ENCODE measurements around the gene SVEP1.

DNA sequence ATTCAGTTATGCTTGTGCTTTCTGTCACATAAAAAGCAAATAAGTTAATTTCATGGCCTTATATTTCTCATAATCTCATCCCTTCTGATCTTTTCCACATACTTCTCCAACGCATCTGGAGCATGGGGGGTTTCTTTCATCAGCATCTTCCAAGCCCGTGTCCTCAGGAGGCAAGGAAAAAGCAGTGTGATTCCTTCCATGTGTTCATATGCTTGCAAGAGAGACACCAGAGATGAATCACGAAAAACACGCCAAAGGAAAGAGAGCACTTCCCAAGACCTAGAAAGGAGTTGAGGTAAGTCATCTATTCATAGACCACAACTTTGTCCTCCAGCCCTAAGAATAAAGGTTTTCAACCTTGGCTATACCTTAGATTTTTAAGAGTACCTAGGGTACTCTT lies 26.0 kb upstream of the SVEP1 start:
- no peak for TF ChIP-seq CTCF (IDR thresholded peaks at IDR 0.05; ENCODE audit: low read depth, low read length)
- TF ChIP-seq POLR2A (IDR thresholded peaks at IDR 0.05; ENCODE audit: extremely low read depth, insufficient read length), result no peak
- TF ChIP-seq MAX (IDR thresholded peaks at IDR 0.05; ENCODE audit: low read depth, low read length), result no peak
